HFFc6 (cell line): ENCODE results near the gene VPS39. TPM values are rescaled to one million over a fixed set of nuclear protein-coding genes. Genes with fewer than 3 reads are reported as not detected.

Experiments used
- DNase-seq: peaks from one replicate; pipeline ENCODE4 v3.0.0-alpha.2; 2018
- H3K27ac Mint-ChIP-seq: 2 replicates; pipeline ENCODE4 v1.8.0; 2020; ENCODE audit warnings: mild to moderate bottlenecking, mixed read lengths
- H3K27me3 Mint-ChIP-seq: 2 replicates; pipeline ENCODE4 v1.8.0; 2021; ENCODE audit warnings: mild to moderate bottlenecking, moderate library complexity, mixed read lengths; ENCODE audit not compliant: insufficient read depth
- H3K36me3 Mint-ChIP-seq: 2 replicates; pipeline ENCODE4 v1.8.0; 2021; ENCODE audit warnings: low read depth, mixed read lengths
- H3K4me1 Mint-ChIP-seq: 2 replicates; pipeline ENCODE4 v1.8.0; 2020; ENCODE audit warnings: low read depth, mixed read lengths
- H3K4me3 Mint-ChIP-seq: 2 replicates; pipeline ENCODE4 v1.8.0; 2020; ENCODE audit warnings: mild to moderate bottlenecking, moderate library complexity, mixed read lengths
- H3K9me3 Mint-ChIP-seq: 2 replicates; pipeline ENCODE4 v1.8.0; 2020; ENCODE audit warnings: mild to moderate bottlenecking, mixed read lengths
- total RNA-seq, 6 experiments: library from RNA; stranded (reverse); fragmentation: NEBNext Ultra II Directional; extraction: Animal tissue kit (Norgen Biotek cat#: 25700); gene quantifications; 2 replicates in 1 of 6; 3 replicates in 5 of 6; pipeline ENCODE4 v1.2.3, GENCODE V29; 2021
- TF ChIP-seq, protein P1 (sequence below): fragments of 200-600 bp; sonication (generic); IDR thresholded peaks from 2 replicates; pipeline ENCODE4 v1.5.0; 2021; ENCODE audit warnings: antibody characterized with exemption, mild to moderate bottlenecking

Gene VPS39
- total RNA-seq, 6 experiments from 2014 or later: 51.1 to 58.5 (median 52.8) TPM

DNA sequence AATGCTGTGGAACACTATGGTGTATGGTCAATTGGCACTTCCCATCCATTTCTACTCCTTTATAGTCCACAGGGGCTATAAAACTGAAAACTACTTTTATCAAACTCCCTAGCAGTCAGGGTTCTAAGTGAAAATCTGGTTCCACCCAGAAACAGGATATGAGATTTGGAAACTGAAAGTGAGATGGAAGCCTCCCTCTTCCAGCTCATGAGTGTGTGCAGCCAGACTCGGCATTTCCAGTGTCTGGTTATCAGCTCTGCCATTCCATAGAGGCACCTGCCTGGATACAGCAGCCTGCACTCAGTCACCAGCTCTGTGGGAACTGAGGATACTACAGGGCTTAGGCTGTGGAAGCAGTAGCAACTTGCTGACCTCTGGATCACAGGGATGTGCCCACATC lies 37.0 kb downstream of the VPS39 start:
- Mint-ChIP-seq H3K36me3 (peaks cover 45% of the 10 kb centered on the region), H3K27me3 (no peaks in the 10 kb centered on the region; the same call in 1 of the 2 replicates)

DNA sequence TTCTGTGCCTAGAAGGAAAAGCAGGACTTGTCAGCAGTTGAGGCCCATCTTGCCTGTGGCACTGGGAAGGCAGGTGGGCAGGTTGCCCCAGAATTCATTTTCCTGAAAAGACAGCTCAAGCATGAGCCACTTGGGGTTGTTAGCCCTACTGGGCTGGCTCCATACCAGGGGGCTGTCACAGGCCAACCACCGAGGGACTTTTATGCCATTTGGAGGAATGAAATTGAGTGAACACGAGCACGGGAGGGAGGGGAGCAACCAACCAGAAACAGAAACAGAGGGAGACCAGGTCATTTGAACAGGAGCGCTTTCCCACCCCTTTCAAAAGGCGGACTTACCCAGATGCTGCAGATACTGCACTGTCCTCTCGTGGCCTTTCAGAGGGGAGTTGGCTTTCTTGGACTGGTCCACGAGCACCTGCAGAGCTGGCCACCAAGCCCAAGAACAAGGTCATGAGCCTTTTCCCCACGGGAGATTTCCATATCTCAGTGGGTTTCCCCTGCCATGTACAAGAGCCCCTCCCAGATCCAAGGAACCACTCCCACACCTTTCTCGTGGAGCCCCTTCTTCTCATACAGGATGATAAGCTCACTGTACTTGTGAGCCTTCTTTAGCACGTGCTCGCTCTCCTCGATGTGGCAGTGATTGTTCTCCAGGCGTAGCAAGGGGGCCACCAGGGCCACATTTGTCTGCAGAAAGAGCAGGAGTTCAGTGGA lies 41.7 kb downstream of the VPS39 start:
- TF ChIP-seq, protein P1, sequence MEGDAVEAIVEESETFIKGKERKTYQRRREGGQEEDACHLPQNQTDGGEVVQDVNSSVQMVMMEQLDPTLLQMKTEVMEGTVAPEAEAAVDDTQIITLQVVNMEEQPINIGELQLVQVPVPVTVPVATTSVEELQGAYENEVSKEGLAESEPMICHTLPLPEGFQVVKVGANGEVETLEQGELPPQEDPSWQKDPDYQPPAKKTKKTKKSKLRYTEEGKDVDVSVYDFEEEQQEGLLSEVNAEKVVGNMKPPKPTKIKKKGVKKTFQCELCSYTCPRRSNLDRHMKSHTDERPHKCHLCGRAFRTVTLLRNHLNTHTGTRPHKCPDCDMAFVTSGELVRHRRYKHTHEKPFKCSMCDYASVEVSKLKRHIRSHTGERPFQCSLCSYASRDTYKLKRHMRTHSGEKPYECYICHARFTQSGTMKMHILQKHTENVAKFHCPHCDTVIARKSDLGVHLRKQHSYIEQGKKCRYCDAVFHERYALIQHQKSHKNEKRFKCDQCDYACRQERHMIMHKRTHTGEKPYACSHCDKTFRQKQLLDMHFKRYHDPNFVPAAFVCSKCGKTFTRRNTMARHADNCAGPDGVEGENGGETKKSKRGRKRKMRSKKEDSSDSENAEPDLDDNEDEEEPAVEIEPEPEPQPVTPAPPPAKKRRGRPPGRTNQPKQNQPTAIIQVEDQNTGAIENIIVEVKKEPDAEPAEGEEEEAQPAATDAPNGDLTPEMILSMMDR: no peak
- Mint-ChIP-seq H3K27ac (no peak overlapping the region), H3K4me3 (no peak overlapping the region), H3K9me3 (no peaks in the 10 kb centered on the region), H3K4me1 (peaks cover 12% of the 10 kb centered on the region), H3K36me3 (peaks cover 47% of the 10 kb centered on the region), H3K27me3 (no peaks in the 10 kb centered on the region; the same call in 1 of the 2 replicates)
- no peak for DNase-seq

More for the DNA sequence above, 37.0 kb downstream of the VPS39 start:
- H3K4me3 Mint-ChIP-seq: no peak overlapping the region
- TF ChIP-seq, protein P1: no peak
- no peak for DNase-seq
- no peaks in the 10 kb centered on the region for H3K4me1 Mint-ChIP-seq
- no peaks in the 10 kb centered on the region for H3K9me3 Mint-ChIP-seq
- no peak overlapping the region for H3K27ac Mint-ChIP-seq

DNA sequence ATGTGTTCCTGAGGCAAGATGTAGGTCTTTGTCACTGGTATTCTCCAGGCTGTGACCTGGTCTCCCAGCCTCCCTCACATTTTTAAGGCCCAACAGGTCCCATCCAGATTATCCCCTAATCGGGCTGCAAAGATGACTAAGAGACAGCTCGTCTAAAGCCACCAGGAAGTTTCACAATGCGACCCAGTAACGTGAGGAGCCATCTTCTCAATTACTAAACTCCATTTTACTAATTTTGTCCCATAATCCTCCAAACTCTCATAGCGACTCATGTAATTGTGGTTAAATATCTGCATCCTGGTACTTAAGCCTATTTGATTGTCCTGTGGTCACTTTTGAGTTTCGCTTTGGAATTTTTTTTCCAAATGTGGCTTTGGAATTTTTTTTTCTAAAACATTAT lies 43.0 kb downstream of the VPS39 start:
- H3K4me1 Mint-ChIP-seq: peaks cover 12% of the 10 kb centered on the region
- peaks cover 41% of the 10 kb centered on the region for H3K36me3 Mint-ChIP-seq
- peak; percentile 36 for DNase-seq
- H3K27me3 Mint-ChIP-seq: no peaks in the 10 kb centered on the region; the same call in 1 of the 2 replicates
- TF ChIP-seq, protein P1: no peak
- no peaks in the 10 kb centered on the region for H3K9me3 Mint-ChIP-seq
- H3K27ac Mint-ChIP-seq: peak overlapping the region; percentile 46
- H3K4me3 Mint-ChIP-seq: no peak overlapping the region

DNA sequence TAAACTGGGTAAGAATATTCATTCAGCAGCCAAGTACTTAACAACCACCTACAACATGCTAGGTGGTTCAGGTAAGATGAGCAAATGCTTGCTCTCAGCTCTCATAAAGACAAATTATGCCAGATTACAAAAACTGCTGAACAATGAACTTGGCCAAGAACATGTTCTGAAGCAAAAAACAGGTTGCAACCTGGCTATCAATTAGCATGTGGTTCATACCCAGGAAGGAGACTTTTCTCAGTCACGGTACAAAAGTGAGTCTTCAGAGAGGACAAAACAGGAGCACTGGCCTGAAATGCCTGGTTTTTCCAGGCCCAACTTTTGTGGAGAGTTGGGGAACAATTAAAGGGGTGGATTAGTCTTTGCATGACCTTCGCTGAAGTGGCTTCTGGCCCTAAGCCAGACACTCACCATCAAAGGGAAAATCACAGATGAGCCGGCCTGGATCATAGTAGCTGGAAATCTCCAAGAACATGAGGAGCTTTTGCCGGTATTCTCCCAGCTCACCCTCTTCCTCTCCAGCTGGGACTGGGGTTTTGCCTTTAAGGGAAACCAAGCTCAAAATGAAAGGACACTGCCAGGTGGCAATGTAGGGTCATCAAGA lies 44.1 kb downstream of the VPS39 start:
- no peaks in the 10 kb centered on the region for H3K9me3 Mint-ChIP-seq
- no peak overlapping the region; the same call in 1 of the 2 replicates for H3K27ac Mint-ChIP-seq
- H3K4me1 Mint-ChIP-seq: peaks cover 12% of the 10 kb centered on the region
- TF ChIP-seq, protein P1: no peak
- no peaks in the 10 kb centered on the region; the same call in 1 of the 2 replicates for H3K27me3 Mint-ChIP-seq
- no peak overlapping the region for H3K4me3 Mint-ChIP-seq
- peaks cover 41% of the 10 kb centered on the region for H3K36me3 Mint-ChIP-seq
- DNase-seq: no peak

DNA sequence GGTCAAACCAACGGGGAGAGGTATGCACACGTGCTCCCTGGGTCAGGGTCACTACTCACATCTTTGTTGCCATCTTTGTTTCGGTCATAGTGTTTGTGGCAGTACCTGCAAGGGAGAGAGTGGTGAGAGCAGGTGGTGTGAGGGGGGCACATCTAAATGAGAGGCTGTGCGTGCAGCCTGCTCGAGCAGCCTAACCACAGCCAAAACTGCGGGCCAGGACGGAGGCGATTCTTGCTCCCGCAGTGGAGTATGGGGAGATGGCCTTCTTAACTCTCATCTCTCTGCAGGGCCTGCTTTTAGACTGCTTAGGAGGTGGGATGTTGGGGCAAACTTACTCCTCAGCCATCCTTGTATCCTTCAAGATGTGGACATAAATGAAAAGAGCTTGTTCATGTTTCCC lies 44.8 kb downstream of the VPS39 start:
- no peaks in the 10 kb centered on the region for H3K9me3 Mint-ChIP-seq
- no peaks in the 10 kb centered on the region; the same call in 1 of the 2 replicates for H3K27me3 Mint-ChIP-seq
- TF ChIP-seq, protein P1: no peak
- H3K4me1 Mint-ChIP-seq: peaks cover 18% of the 10 kb centered on the region
- no peak for DNase-seq
- H3K27ac Mint-ChIP-seq: no peak overlapping the region
- H3K36me3 Mint-ChIP-seq: peaks cover 46% of the 10 kb centered on the region
- H3K4me3 Mint-ChIP-seq: no peak overlapping the region
